WTC11 (cell line): Measurements from ENCODE around the gene ADGRV1. TPM values are rescaled to one million over a fixed set of nuclear protein-coding genes. Genes with fewer than 3 reads are reported as not detected.
A peak's percentile ranks its signal among the peaks of the same experiment; 100 is the strongest.

ENCODE experiments used
- ATAC-seq: fragments of 200-7000 bp; cut with Tn5 transposase; 2 replicates; pipeline ENCODE4 v1.10.0; 2021; ENCODE audit warnings: mild to moderate bottlenecking, moderate library complexity
- CTCF ChIA-PET: fragments of 300-600 bp; sonication (Branson Sonifier 250); formaldehyde crosslinking; loops from one replicate; lab custom pipeline; 2021; ENCODE audit warnings: antibody characterized with exemption; lab: Charles Lee
- POLR2A ChIA-PET: fragments of 350-600 bp; sonication (Branson Sonifier 250); formaldehyde crosslinking; loops from one replicate; lab custom pipeline; 2021; ENCODE audit warnings: antibody characterized with exemption; lab: Charles Lee
- DNase-seq: peaks from one replicate; pipeline ENCODE4 v3.0.0; 2021; ENCODE audit warnings: low spot score
- H3K27ac Mint-ChIP-seq: 2 replicates; pipeline ENCODE4 v1.8.0; 2021; ENCODE audit warnings: mixed read lengths
- H3K27me3 Mint-ChIP-seq: 2 replicates; pipeline ENCODE4 v1.8.0; 2021; ENCODE audit warnings: low read depth, mild to moderate bottlenecking, moderate library complexity, mixed read lengths
- H3K36me3 Mint-ChIP-seq: 2 replicates; pipeline ENCODE4 v1.8.0; 2021; ENCODE audit warnings: mixed read lengths
- H3K4me1 Mint-ChIP-seq: 2 replicates; pipeline ENCODE4 v1.8.0; 2022; ENCODE audit warnings: mixed read lengths
- H3K4me3 Mint-ChIP-seq: 2 replicates; pipeline ENCODE4 v1.8.0; 2021; ENCODE audit warnings: mild to moderate bottlenecking, moderate library complexity, mixed read lengths
- H3K9me3 Mint-ChIP-seq: 2 replicates; pipeline ENCODE4 v1.8.0; 2021; ENCODE audit warnings: mixed read lengths
- ATF1 ChIP-seq: sonication (generic); formaldehyde crosslinking; IDR thresholded peaks from 2 replicates; pipeline ENCODE4 v1.8.1; 2023; ENCODE audit warnings: mild to moderate bottlenecking, moderate library complexity, missing genetic modification reagents
- E2F1 ChIP-seq: sonication (generic); formaldehyde crosslinking; IDR thresholded peaks from 2 replicates; pipeline ENCODE4 v1.8.0; 2022; ENCODE audit warnings: mild to moderate bottlenecking, missing genetic modification reagents
- EMX1 ChIP-seq: fragments of 250-450 bp; sonication (Bioruptor Pico); IDR thresholded peaks from 2 replicates; pipeline ENCODE4 v1.8.0; 2021; ENCODE audit warnings: mild to moderate bottlenecking
- ETV6 ChIP-seq: sonication (generic); formaldehyde crosslinking; IDR thresholded peaks from 2 replicates; pipeline ENCODE4 v1.8.1; 2022; ENCODE audit warnings: mild to moderate bottlenecking, missing genetic modification reagents
- GRHL2 ChIP-seq: fragments of 250-450 bp; sonication (Bioruptor Pico); IDR thresholded peaks from 2 replicates; pipeline ENCODE4 v1.8.0; 2022; ENCODE audit warnings: mild to moderate bottlenecking, moderate library complexity; ENCODE audit not compliant: insufficient replicate concordance, severe bottlenecking
- HMGA2 ChIP-seq: fragments of 250-450 bp; sonication (Bioruptor Pico); IDR thresholded peaks from 2 replicates; pipeline ENCODE4 v1.4.0; 2021; ENCODE audit warnings: mild to moderate bottlenecking, moderate library complexity
- MYBL2 ChIP-seq: sonication (generic); formaldehyde crosslinking; IDR thresholded peaks from 2 replicates; pipeline ENCODE4 v1.8.1; 2023; ENCODE audit warnings: mild to moderate bottlenecking, moderate library complexity, missing genetic modification reagents
- NFATC4 ChIP-seq: fragments of 250-450 bp; sonication (Bioruptor Pico); IDR thresholded peaks from 2 replicates; pipeline ENCODE4 v1.9.0; 2021; ENCODE audit warnings: mild to moderate bottlenecking
- NR3C1 ChIP-seq: sonication (generic); formaldehyde crosslinking; conservative IDR thresholded peaks from 2 replicates; pipeline ENCODE4 v1.8.1; 2023; ENCODE audit warnings: low read depth, mild to moderate bottlenecking, missing genetic modification reagents
- PRRX2 ChIP-seq: fragments of 250-450 bp; sonication (Bioruptor Pico); IDR thresholded peaks from 2 replicates; pipeline ENCODE4 v1.8.0; 2021; ENCODE audit warnings: mild to moderate bottlenecking
- SMAD3 ChIP-seq: sonication (generic); formaldehyde crosslinking; IDR thresholded peaks from 2 replicates; pipeline ENCODE4 v1.8.0; 2022; ENCODE audit warnings: missing genetic modification reagents, mild to moderate bottlenecking, borderline replicate concordance
- USF2 ChIP-seq: sonication (generic); formaldehyde crosslinking; IDR thresholded peaks from 2 replicates; pipeline ENCODE4 v1.8.1; 2023; ENCODE audit warnings: mild to moderate bottlenecking, missing genetic modification reagents, moderate library complexity
- ZBTB21 ChIP-seq: sonication (generic); formaldehyde crosslinking; IDR thresholded peaks from 2 replicates; pipeline ENCODE4 v1.8.1; 2023; ENCODE audit warnings: mild to moderate bottlenecking, missing genetic modification reagents, borderline replicate concordance
- total RNA-seq: library from RNA; stranded (reverse); gene quantifications from 3 replicates; pipeline ENCODE4 v1.2.3, GENCODE V29; 2021
- TF ChIP-seq, protein P1 (sequence below): fragments of 250-450 bp; sonication (Bioruptor Pico); IDR thresholded peaks from 2 replicates; pipeline ENCODE4 v1.9.0; 2021; ENCODE audit warnings: mild to moderate bottlenecking, borderline replicate concordance
- TF ChIP-seq, protein P2 (sequence below): sonication (generic); formaldehyde crosslinking; IDR thresholded peaks from 2 replicates; pipeline ENCODE4 v1.8.1; 2022; ENCODE audit warnings: low read depth, mild to moderate bottlenecking, moderate library complexity, missing genetic modification reagents, borderline replicate concordance
- TF ChIP-seq, protein P3 (sequence below): sonication (generic); formaldehyde crosslinking; IDR thresholded peaks from 2 replicates; pipeline ENCODE4 v1.8.0; 2023; ENCODE audit warnings: mild to moderate bottlenecking, missing genetic modification reagents

ADGRV1 gene
- total RNA-seq, 1 experiment from 2014 or later: 74.5 TPM

DNA sequence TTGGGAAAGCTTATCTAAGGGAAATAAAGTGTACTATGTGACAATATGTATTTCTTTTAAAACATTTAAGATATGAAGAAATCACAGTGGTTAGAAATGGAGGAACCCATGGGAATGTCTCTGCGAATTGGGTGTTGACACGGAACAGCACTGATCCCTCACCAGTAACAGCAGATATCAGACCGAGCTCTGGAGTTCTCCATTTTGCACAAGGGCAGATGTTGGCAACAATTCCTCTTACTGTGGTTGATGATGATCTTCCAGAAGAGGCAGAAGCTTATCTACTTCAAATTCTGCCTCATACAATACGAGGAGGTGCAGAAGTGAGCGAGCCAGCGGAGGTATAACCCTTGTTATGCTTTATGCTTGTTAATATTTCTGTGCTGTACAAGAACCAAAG, 69.9 kb downstream of the ADGRV1 start:
- Mint-ChIP-seq H3K4me3 (no peak overlapping the region), H3K27ac (no peak overlapping the region), H3K36me3 (peaks cover 33% of the 10 kb centered on the region), H3K4me1 (peaks cover 9% of the 10 kb centered on the region), H3K27me3 (no peaks in the 10 kb centered on the region), H3K9me3 (no peaks in the 10 kb centered on the region)
- DNase-seq (no peak), ATAC-seq (no peak)
- ChIA-PET CTCF (no interaction called here), POLR2A (no interaction called here)
- TF ChIP-seq USF2 (CRISPR knock-in tag) (no peak), ATF1 (CRISPR knock-in tag) (no peak), PRRX2 (no peak), ZBTB21 (no peak), SMAD3 (no peak), EMX1 (no peak), HMGA2 (CRISPR knock-in tag) (no peak), GRHL2 (CRISPR knock-in tag) (no peak), ETV6 (CRISPR knock-in tag) (no peak), E2F1 (no peak)
- TF ChIP-seq, protein P1, sequence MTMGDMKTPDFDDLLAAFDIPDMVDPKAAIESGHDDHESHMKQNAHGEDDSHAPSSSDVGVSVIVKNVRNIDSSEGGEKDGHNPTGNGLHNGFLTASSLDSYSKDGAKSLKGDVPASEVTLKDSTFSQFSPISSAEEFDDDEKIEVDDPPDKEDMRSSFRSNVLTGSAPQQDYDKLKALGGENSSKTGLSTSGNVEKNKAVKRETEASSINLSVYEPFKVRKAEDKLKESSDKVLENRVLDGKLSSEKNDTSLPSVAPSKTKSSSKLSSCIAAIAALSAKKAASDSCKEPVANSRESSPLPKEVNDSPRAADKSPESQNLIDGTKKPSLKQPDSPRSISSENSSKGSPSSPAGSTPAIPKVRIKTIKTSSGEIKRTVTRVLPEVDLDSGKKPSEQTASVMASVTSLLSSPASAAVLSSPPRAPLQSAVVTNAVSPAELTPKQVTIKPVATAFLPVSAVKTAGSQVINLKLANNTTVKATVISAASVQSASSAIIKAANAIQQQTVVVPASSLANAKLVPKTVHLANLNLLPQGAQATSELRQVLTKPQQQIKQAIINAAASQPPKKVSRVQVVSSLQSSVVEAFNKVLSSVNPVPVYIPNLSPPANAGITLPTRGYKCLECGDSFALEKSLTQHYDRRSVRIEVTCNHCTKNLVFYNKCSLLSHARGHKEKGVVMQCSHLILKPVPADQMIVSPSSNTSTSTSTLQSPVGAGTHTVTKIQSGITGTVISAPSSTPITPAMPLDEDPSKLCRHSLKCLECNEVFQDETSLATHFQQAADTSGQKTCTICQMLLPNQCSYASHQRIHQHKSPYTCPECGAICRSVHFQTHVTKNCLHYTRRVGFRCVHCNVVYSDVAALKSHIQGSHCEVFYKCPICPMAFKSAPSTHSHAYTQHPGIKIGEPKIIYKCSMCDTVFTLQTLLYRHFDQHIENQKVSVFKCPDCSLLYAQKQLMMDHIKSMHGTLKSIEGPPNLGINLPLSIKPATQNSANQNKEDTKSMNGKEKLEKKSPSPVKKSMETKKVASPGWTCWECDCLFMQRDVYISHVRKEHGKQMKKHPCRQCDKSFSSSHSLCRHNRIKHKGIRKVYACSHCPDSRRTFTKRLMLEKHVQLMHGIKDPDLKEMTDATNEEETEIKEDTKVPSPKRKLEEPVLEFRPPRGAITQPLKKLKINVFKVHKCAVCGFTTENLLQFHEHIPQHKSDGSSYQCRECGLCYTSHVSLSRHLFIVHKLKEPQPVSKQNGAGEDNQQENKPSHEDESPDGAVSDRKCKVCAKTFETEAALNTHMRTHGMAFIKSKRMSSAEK: no peak
- TF ChIP-seq, protein P2, sequence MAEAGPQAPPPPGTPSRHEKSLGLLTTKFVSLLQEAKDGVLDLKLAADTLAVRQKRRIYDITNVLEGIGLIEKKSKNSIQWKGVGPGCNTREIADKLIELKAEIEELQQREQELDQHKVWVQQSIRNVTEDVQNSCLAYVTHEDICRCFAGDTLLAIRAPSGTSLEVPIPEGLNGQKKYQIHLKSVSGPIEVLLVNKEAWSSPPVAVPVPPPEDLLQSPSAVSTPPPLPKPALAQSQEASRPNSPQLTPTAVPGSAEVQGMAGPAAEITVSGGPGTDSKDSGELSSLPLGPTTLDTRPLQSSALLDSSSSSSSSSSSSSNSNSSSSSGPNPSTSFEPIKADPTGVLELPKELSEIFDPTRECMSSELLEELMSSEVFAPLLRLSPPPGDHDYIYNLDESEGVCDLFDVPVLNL (CRISPR knock-in tag): no peak
- TF ChIP-seq, protein P3, sequence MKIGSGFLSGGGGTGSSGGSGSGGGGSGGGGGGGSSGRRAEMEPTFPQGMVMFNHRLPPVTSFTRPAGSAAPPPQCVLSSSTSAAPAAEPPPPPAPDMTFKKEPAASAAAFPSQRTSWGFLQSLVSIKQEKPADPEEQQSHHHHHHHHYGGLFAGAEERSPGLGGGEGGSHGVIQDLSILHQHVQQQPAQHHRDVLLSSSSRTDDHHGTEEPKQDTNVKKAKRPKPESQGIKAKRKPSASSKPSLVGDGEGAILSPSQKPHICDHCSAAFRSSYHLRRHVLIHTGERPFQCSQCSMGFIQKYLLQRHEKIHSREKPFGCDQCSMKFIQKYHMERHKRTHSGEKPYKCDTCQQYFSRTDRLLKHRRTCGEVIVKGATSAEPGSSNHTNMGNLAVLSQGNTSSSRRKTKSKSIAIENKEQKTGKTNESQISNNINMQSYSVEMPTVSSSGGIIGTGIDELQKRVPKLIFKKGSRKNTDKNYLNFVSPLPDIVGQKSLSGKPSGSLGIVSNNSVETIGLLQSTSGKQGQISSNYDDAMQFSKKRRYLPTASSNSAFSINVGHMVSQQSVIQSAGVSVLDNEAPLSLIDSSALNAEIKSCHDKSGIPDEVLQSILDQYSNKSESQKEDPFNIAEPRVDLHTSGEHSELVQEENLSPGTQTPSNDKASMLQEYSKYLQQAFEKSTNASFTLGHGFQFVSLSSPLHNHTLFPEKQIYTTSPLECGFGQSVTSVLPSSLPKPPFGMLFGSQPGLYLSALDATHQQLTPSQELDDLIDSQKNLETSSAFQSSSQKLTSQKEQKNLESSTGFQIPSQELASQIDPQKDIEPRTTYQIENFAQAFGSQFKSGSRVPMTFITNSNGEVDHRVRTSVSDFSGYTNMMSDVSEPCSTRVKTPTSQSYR (CRISPR knock-in tag): no peak

GRCh38 chr5:90632791-90633190, 74.2 kb downstream of the ADGRV1 start:
- H3K27me3 Mint-ChIP-seq: no peaks in the 10 kb centered on the region
- ATAC-seq: no peak
- POLR2A ChIA-PET: no interaction called here
- DNase-seq: no peak
- no peak overlapping the region for H3K4me3 Mint-ChIP-seq
- CTCF ChIA-PET: no interaction called here
- no peak for TF ChIP-seq HMGA2 (CRISPR knock-in tag)
- TF ChIP-seq, protein P1: no peak
- TF ChIP-seq NFATC4: no peak
- no peak for TF ChIP-seq NR3C1 (CRISPR knock-in tag)
- TF ChIP-seq MYBL2 (CRISPR knock-in tag): no peak
- peaks cover 12% of the 10 kb centered on the region for H3K36me3 Mint-ChIP-seq
- H3K27ac Mint-ChIP-seq: peak overlapping the region; percentile 37; the same call in 1 of the 2 replicates
- peaks cover 9% of the 10 kb centered on the region for H3K4me1 Mint-ChIP-seq
- H3K9me3 Mint-ChIP-seq: no peaks in the 10 kb centered on the region
